Mucosa of stomach (tissue), 1 donor: Measurements from ENCODE around the gene TRMU.

ENCODE experiments used
- H3K27me3 ChIP-seq: one replicate; pipeline ENCODE4 v1.7.0; 2013; ENCODE audit warnings: mild to moderate bottlenecking, low read length; ENCODE audit not compliant: control insufficient read depth, insufficient read depth
- H3K36me3 ChIP-seq: one replicate; pipeline ENCODE4 v1.7.0; 2013; ENCODE audit warnings: low read length; ENCODE audit not compliant: control insufficient read depth, insufficient read depth
- H3K4me1 ChIP-seq: one replicate; pipeline ENCODE4 v1.7.0; 2013; ENCODE audit warnings: mild to moderate bottlenecking, low read length; ENCODE audit not compliant: control insufficient read depth, insufficient read depth
- H3K4me3 ChIP-seq: one replicate; pipeline ENCODE4 v1.7.0; 2013; ENCODE audit warnings: low read length
- H3K9ac ChIP-seq: one replicate; pipeline ENCODE4 v1.7.0; 2013; ENCODE audit warnings: mild to moderate bottlenecking, low read length, moderate library complexity
- H3K9me3 ChIP-seq: one replicate; pipeline ENCODE4 v1.7.0; 2013; ENCODE audit warnings: mild to moderate bottlenecking, low read length, moderate library complexity; ENCODE audit not compliant: control insufficient read depth
- donor health status: Pancreatic carcinoma.

Gene TRMU

DNA sequence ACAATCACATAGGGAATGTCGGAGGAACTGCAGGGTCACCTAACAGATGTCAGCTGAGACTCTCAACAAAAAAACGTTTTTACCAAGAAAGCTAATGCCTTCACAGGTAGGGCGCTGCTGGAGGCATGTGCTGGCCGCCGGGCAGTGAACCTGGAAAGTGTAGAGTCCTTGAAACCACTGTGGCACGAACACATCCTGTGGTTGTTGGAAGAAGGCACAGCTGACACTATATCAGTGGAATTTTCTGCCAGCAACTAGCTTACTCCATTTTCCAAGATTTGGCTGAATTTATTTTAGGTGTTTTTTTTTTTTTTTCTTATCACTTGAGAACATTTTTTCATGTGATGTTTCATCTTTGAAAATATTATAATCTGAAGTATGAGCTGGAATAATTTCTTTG is 14.2 kb downstream of the TRMU start:
- H3K4me3 ChIP-seq = no peak overlapping the region
- H3K9ac ChIP-seq = no peak overlapping the region

DNA sequence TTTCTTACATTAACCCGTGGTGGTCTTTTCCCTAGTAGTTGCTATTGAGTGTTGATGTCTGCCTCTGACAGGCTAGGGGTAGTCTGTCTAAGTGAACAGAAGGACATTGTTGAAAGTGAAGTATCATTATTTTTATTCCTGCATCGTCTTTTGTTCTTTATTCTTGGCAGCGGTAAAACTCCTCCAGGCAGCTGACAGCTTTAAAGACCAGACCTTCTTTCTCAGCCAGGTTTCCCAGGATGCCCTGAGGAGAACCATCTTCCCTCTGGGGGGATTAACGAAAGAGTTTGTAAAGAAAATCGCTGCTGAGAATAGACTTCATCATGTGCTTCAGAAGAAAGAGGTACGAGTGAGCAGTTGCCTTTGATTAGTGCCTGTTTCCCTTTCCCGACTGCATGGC is 14.6 kb downstream of the TRMU start:
- H3K9ac ChIP-seq = no peak overlapping the region
- H3K36me3 ChIP-seq = peaks cover 15% of the 10 kb centered on the region
- H3K9me3 ChIP-seq = no peaks in the 10 kb centered on the region
- no peak overlapping the region for H3K4me3 ChIP-seq
- H3K27me3 ChIP-seq = no peaks in the 10 kb centered on the region
- no peaks in the 10 kb centered on the region for H3K4me1 ChIP-seq

More for the DNA sequence above, 14.2 kb downstream of the TRMU start:
- no peaks in the 10 kb centered on the region for H3K4me1 ChIP-seq
- H3K27me3 ChIP-seq = no peaks in the 10 kb centered on the region
- peaks cover 15% of the 10 kb centered on the region for H3K36me3 ChIP-seq
- H3K9me3 ChIP-seq = no peaks in the 10 kb centered on the region

DNA sequence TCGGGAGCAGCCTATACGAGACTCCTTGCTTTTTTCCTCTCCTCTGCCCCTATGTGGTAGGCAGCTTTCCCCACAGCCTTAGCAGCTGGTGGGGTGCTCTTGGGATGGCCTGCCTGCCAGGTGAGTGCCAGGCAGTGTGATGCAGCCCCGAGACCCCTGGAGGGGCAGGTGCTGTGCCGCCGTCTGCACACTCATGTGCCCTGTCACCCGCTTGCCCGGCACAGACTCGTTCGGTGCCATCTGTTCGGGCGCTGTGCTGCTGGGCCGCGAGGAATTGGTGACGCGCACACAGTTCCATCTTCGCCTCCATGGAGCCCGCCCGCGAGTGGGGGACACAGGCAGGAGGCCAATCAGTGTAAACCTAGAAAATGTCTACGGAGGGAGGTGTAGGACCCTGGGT is 15.1 kb downstream of the TRMU start:
- H3K4me3 ChIP-seq = no peak overlapping the region
- H3K9ac ChIP-seq = no peak overlapping the region
- no peaks in the 10 kb centered on the region for H3K27me3 ChIP-seq
- H3K4me1 ChIP-seq = no peaks in the 10 kb centered on the region
- peaks cover 15% of the 10 kb centered on the region for H3K36me3 ChIP-seq
- no peaks in the 10 kb centered on the region for H3K9me3 ChIP-seq

- Histone ChIP-seq H3K9ac (no peak overlapping the region), H3K27me3 (no peaks in the 10 kb centered on the region), H3K4me3 (no peak overlapping the region), H3K4me1 (no peaks in the 10 kb centered on the region), H3K9me3 (no peaks in the 10 kb centered on the region), H3K36me3 (peaks cover 13% of the 10 kb centered on the region)
Observed at GRCh38 chr22:46351131-46351735, 15.7 kb downstream of the TRMU start.

DNA sequence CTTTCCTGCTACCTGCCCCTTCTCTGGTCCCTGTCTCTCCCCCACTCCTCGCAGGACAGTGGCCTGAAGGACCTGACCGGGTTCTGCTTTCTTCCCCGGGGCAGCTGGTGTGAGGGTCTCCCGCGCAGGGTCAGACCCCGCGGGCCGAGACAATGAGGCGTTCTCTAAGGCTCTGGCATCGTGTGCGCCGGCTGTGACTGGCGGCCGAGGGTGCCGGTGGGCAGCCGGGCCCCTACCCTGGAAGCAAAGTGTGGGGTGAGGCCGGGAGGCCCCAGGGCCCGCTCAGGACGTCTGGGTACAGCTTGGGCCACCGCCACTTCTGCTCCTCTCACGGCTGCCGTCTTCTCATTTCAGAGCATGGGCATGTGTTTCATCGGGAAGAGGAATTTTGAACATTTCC is 16.3 kb downstream of the TRMU start:
- no peaks in the 10 kb centered on the region for H3K27me3 ChIP-seq
- no peak overlapping the region for H3K4me3 ChIP-seq
- H3K9me3 ChIP-seq = no peaks in the 10 kb centered on the region
- H3K4me1 ChIP-seq = no peaks in the 10 kb centered on the region
- peaks cover 8% of the 10 kb centered on the region for H3K36me3 ChIP-seq
- no peak overlapping the region for H3K9ac ChIP-seq

DNA sequence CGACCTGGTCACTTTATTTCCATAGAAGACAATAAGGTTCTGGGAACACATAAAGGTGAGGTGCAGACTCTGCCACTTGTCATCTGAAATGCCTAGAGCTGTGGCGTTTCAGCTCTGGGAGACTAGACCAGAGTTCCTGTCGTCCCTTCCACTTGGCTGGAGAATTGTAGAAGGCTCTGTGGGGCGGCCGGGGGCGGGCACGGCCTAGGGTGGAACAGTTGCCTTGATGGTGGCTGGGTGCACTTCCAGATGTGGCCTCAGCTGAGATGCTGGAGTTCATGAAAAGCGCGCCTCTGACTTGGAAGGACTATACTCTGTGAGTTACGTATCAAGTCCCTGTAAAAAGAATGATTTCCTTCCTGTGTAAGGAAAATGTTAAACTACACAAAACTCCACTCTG is 16.8 kb downstream of the TRMU start:
- Histone ChIP-seq H3K9me3 (no peaks in the 10 kb centered on the region), H3K9ac (no peak overlapping the region), H3K4me1 (no peaks in the 10 kb centered on the region), H3K4me3 (no peak overlapping the region), H3K27me3 (no peaks in the 10 kb centered on the region), H3K36me3 (peaks cover 7% of the 10 kb centered on the region)

DNA sequence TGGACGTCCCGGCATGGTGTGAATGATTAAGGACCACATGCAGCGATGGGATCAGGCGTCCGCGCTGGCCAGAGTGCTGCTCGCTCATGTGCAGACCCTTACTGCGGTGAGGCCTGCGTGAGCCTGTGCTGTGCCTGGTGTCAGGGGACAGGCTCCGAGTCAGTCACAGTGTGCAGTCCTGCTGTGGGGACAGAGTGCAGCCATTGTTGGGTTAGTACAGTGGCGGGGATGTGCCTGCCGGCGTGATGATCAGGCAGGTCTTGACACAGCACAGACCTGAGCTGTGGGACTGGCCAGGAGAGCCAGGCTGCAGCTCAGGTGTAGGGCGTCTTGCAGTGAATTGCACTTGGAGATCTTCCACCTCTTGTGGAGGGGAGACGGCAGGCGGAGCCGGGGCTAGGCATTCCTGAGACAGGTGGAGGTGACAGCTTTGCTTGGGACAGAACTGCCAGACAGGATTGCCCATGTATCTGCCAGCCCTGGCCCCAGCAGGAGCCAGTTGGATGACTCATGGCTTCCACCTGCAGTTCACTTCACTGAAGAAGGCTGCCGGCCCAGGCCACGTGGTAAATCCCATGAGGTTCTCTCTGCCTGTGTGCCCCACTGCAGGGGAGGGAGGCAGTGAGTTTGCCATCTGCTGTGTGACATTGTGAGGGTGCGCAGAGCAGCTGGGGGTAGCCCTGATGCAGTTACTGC is 17.3 kb downstream of the TRMU start:
- Histone ChIP-seq H3K9ac (no peak overlapping the region), H3K4me1 (no peaks in the 10 kb centered on the region), H3K36me3 (peaks cover 7% of the 10 kb centered on the region)

GRCh38 chr22:46353483-46354105 is 18.1 kb downstream of the TRMU start:
- Histone ChIP-seq H3K9ac (no peak overlapping the region), H3K4me3 (no peak overlapping the region), H3K9me3 (no peaks in the 10 kb centered on the region), H3K36me3 (peaks cover 7% of the 10 kb centered on the region), H3K4me1 (no peaks in the 10 kb centered on the region), H3K27me3 (no peaks in the 10 kb centered on the region)

More for the DNA sequence above, 17.3 kb downstream of the TRMU start:
- Histone ChIP-seq H3K4me3 (no peak overlapping the region), H3K27me3 (no peaks in the 10 kb centered on the region), H3K9me3 (no peaks in the 10 kb centered on the region)

- no peaks in the 10 kb centered on the region for H3K27me3 ChIP-seq
- H3K4me1 ChIP-seq = no peaks in the 10 kb centered on the region
- no peak overlapping the region for H3K4me3 ChIP-seq
- no peak overlapping the region for H3K9ac ChIP-seq
- peaks cover 7% of the 10 kb centered on the region for H3K36me3 ChIP-seq
- H3K9me3 ChIP-seq = no peaks in the 10 kb centered on the region
Observed at GRCh38 chr22:46354176-46354992, 18.9 kb downstream of the TRMU start.

DNA sequence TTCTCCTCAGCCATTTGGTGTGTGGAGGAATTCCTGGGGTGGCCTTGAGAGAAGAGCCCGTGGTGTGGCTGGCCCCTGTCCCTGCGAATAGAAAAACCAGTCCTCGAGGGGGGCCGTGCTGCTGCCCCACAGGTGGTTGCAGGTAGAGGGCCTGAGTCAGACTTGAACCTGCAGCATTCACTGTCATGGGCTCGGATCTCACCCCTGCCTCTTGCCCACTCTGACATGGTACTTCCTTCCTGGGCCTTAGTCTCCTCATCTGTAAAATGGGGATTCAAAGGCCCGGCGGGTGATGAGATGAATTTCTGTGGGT is 19.4 kb downstream of the TRMU start:
- Histone ChIP-seq H3K4me1 (no peaks in the 10 kb centered on the region), H3K9ac (no peak overlapping the region), H3K27me3 (no peaks in the 10 kb centered on the region), H3K4me3 (no peak overlapping the region), H3K36me3 (peaks cover 7% of the 10 kb centered on the region), H3K9me3 (no peaks in the 10 kb centered on the region)

DNA sequence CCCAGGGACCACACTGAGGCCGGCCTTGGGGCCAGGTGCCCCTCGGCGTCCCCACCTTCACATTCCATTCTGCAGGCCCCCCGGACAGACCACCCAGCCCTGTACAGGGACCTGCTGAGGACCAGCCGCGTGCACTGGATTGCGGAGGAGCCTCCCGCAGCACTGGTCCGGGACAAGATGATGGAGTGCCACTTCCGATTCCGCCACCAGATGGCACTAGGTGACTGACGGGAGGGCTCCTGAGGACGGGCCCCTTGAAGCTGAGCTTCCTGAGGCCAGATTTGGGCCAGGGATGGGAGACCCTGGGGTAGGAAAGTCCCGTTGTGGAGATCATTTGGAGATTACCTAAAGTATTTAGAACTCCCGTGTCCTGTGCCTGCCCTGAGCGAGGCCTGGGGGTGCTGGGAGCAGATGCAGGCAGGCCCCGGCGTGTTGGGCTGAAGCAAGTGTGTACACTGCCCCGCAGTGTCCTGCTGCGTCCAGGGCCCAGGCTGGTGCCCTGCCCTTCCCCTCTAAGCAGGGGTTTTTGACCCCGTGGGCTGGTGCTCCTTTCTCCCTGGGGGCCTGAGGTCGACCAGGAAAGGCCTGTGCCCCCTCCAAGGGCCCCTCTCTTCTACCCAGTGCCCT is 20.0 kb downstream of the TRMU start:
- Histone ChIP-seq H3K9me3 (no peaks in the 10 kb centered on the region), H3K36me3 (peaks cover 7% of the 10 kb centered on the region), H3K9ac (no peak overlapping the region), H3K27me3 (no peaks in the 10 kb centered on the region), H3K4me1 (no peaks in the 10 kb centered on the region), H3K4me3 (no peak overlapping the region)
